Measurements from ENCODE around the gene HES5. TPM values are rescaled to one million over a fixed set of nuclear protein-coding genes. Genes with fewer than 3 reads are reported as not detected.

Gene HES5
- total and polyA plus RNA-seq, 2 of the 13 experiments (the other 11 are each of a cell fraction or from before 2014, with no cell fraction given): not detected

GRCh38 chr1:2557482-2558400 lies 27.7 kb upstream of the HES5 start (continued):
- TF ChIP-seq LRRFIP1 (CRISPR knock-in tag; conservative IDR thresholded peaks at IDR 0.05) (no peak), ZBTB10 (CRISPR knock-in tag; IDR thresholded peaks at IDR 0.05; ENCODE audit: borderline replicate concordance) (no peak), ZBTB3 (CRISPR knock-in tag; IDR thresholded peaks at IDR 0.05; ENCODE audit: borderline replicate concordance, low read depth) (no peak), FOXA1 (IDR thresholded peaks at IDR 0.05) (no peak), FOXA1 (CRISPR knock-in tag; IDR thresholded peaks at IDR 0.05) (no peak), IRX3 (CRISPR knock-in tag; IDR thresholded peaks at IDR 0.05; ENCODE audit: borderline replicate concordance, low read depth) (no peak), ZNF552 (CRISPR knock-in tag; IDR thresholded peaks at IDR 0.05; ENCODE audit: borderline replicate concordance) (no peak), MAX (IDR thresholded peaks at IDR 0.05) (no peak), ZBTB7A (CRISPR knock-in tag; IDR thresholded peaks at IDR 0.05) (no peak), MED1 (CRISPR knock-in tag; IDR thresholded peaks at IDR 0.05) (no peak), ZFP36L1 (CRISPR knock-in tag; IDR thresholded peaks at IDR 0.05) (no peak), DZIP1 (CRISPR knock-in tag; IDR thresholded peaks at IDR 0.05) (no peak), ZEB1 (IDR thresholded peaks at IDR 0.05; ENCODE audit: insufficient replicate concordance, low read depth) (no peak), SIX1 (CRISPR knock-in tag; IDR thresholded peaks at IDR 0.05; ENCODE audit: borderline replicate concordance) (no peak), ZNF570 (CRISPR knock-in tag; IDR thresholded peaks at IDR 0.05; ENCODE audit: borderline replicate concordance) (no peak), HDAC1 (CRISPR knock-in tag; IDR thresholded peaks at IDR 0.05) (no peak), NFIC (IDR thresholded peaks at IDR 0.05; ENCODE audit: low read length) (no peak), RFX3 (CRISPR knock-in tag; IDR thresholded peaks at IDR 0.05) (no peak), ZNF724P (CRISPR knock-in tag; IDR thresholded peaks at IDR 0.05; ENCODE audit: borderline replicate concordance) (no peak), FIP1L1 (IDR thresholded peaks at IDR 0.05; ENCODE audit: borderline replicate concordance, insufficient read depth, low read depth, low read length) (no peak), POLR2A (IDR thresholded peaks at IDR 0.05; ENCODE audit: insufficient read depth in 1 of 2, low read depth in 2 of 2, low read length in 2 of 2) (no peak), MEIS2 (CRISPR knock-in tag; IDR thresholded peaks at IDR 0.05) (no peak), MZF1 (CRISPR knock-in tag; IDR thresholded peaks at IDR 0.05; ENCODE audit: borderline replicate concordance) (no peak)

Measured in HepG2 (cell line).